ENCODE data around the gene MPST.

MPST gene

GRCh38 chr22:37044634-37045625, 25.4 kb downstream of the MPST start:
- DNase-seq (ENCODE audit: low read depth): peak; percentile 67
- H3K4me3 ChIP-seq (ENCODE audit: low read length): no peak overlapping the region
- TF ChIP-seq CTCF (IDR thresholded peaks at IDR 0.05; ENCODE audit: insufficient read depth, low read depth, low read length, missing control alignments): no peak

GRCh38 chr22:37045958-37046357, 26.4 kb downstream of the MPST start:
- H3K4me3 ChIP-seq (ENCODE audit: low read length): no peak overlapping the region
- DNase-seq (ENCODE audit: low read depth): peak; percentile 44
- TF ChIP-seq CTCF (IDR thresholded peaks at IDR 0.05; ENCODE audit: insufficient read depth, low read depth, low read length, missing control alignments): peak; percentile 57

GRCh38 chr22:37046589-37046988, 27.0 kb downstream of the MPST start:
- H3K4me3 ChIP-seq (ENCODE audit: low read length): no peak overlapping the region
- no peak for TF ChIP-seq CTCF (IDR thresholded peaks at IDR 0.05; ENCODE audit: insufficient read depth, low read depth, low read length, missing control alignments)
- no peak for DNase-seq (ENCODE audit: low read depth)

- DNase-seq (ENCODE audit: low read depth): no peak
- H3K4me3 ChIP-seq (ENCODE audit: low read length): no peak overlapping the region
- TF ChIP-seq CTCF (IDR thresholded peaks at IDR 0.05; ENCODE audit: insufficient read depth, low read depth, low read length, missing control alignments): no peak
These were observed 27.5 kb downstream of the MPST start for GRCh38 chr22:37047006-37047405.

- DNase-seq (ENCODE audit: low read depth): no peak
- TF ChIP-seq CTCF (IDR thresholded peaks at IDR 0.05; ENCODE audit: insufficient read depth, low read depth, low read length, missing control alignments): no peak
- H3K4me3 ChIP-seq (ENCODE audit: low read length): no peak overlapping the region
These were observed 28.6 kb downstream of the MPST start for GRCh38 chr22:37048133-37048532.

- no peak overlapping the region for H3K4me3 ChIP-seq (ENCODE audit: low read length)
- no peak for TF ChIP-seq CTCF (IDR thresholded peaks at IDR 0.05; ENCODE audit: insufficient read depth, low read depth, low read length, missing control alignments)
- DNase-seq (ENCODE audit: low read depth): no peak
These were observed 29.7 kb downstream of the MPST start for GRCh38 chr22:37049224-37049623.

All from epithelial cell of esophagus (primary cell).